NCI-H460 (cell line): Measurements from ENCODE around the gene KIAA0825. TPM values are rescaled to one million over a fixed set of nuclear protein-coding genes. Genes with fewer than 3 reads are reported as not detected.

Experiments
- DNase-seq: peaks from one replicate; pipeline ENCODE4 v3.0.0-alpha.2; 2016; ENCODE audit warnings: low read depth; ENCODE audit errors: extremely low read depth
- total RNA-seq: library from RNA; depleted of rRNA; stranded (reverse); fragments of >200 nt; shearing (Covaris generic); gene quantifications from 2 replicates; pipeline ENCODE4 v1.2.3, GENCODE V29; 2014

The KIAA0825 gene
- total RNA-seq, 1 experiment from 2014 or later = 13.2 TPM

DNA sequence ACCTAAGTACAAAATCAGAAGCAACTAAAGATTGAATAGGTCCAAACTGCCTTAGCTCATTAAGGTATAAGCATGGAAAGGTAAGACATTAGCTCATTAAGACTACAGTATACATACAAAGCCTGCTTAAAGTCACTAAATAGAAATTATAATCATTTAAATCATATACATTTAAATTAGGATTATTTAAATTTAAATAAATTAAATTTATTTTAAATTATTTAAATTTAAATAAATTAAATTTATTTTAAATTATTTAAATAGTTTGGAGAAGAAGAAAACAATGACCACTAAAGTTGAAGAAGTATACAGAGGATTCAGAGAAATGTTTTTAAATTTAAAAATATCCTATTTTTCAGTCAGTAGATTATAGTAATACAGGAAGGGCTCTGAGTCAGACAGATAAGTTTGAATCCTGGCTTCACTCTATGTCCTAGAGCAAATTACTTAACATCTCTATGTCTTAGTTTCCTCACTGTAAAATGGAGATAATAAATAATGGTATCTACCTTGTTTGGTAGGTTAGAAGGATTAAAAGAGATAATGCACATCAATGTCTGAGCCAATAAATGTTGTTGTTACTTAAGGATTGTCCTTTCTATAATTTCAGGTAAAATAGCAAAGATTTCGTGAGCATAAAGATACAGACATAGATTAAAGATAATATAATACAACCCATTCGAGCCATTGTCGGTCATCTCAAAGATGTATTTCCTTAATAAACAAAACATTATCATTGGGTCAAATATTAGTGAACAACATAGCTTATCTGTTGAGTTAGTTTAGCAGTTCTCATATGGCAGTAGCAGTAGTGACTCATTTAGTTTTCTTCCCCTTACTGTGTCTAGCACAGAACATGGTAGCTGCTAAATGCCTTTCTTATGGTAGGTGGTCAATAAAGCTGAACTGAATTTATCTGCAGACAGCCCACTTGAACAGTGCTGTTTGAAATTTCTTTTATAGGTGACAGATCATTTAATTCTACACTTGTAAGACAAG, 100.6 kb downstream of the KIAA0825 start:
- DNase-seq = no peak

- no peak for DNase-seq
Observed at GRCh38 chr5:94516148-94516547, 102.3 kb downstream of the KIAA0825 start.

- DNase-seq = no peak
Observed at GRCh38 chr5:94508461-94509148, 109.8 kb downstream of the KIAA0825 start.

GRCh38 chr5:94505327-94506068, 112.9 kb downstream of the KIAA0825 start:
- no peak for DNase-seq

GRCh38 chr5:94503677-94504076, 114.7 kb downstream of the KIAA0825 start:
- DNase-seq = no peak

- no peak for DNase-seq
Observed at GRCh38 chr5:94501365-94501764, 117.0 kb downstream of the KIAA0825 start.

GRCh38 chr5:94499806-94500205, 118.6 kb downstream of the KIAA0825 start:
- no peak for DNase-seq

GRCh38 chr5:94498199-94498598, 120.2 kb downstream of the KIAA0825 start:
- no peak for DNase-seq

DNA sequence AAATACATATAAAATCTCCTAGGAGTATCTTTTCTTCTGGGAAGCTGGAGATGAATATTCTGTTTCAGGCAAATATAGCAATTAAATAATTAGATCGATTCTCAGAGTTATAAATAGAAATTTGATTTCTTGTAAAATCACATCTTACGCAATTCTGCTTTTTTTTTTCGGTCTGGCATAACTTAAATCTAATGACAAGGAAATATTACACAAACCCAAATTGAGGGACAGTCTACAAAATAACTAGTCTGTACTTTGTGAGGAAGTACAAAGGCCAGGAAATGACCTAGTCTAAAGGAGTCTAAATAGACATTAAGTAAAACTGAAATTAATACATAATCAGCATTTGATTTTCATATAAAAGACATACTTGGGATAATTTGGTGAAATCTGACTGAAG, 133.3 kb downstream of the KIAA0825 start:
- no peak for DNase-seq

- no peak for DNase-seq
Observed at GRCh38 chr5:94481059-94481458, 137.3 kb downstream of the KIAA0825 start.

DNA sequence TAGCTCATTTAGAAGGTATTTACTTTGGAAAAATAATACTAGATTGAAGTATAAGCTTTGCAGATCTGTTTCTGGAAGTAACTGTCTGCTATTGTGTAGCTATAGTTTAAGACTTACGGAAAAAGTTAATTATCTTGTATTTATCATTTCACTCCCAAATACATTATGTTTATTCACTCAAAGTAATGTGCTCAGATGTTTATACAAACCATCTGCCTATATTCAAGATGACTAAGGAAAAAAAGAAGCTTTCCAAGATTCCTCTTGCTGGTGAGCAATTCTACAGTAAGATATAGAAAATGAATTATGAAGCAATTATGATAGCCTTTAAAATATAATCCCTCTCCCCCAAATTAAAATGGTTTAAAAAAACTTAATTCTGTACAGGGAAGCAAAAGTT, 137.9 kb downstream of the KIAA0825 start:
- no peak for DNase-seq

DNA sequence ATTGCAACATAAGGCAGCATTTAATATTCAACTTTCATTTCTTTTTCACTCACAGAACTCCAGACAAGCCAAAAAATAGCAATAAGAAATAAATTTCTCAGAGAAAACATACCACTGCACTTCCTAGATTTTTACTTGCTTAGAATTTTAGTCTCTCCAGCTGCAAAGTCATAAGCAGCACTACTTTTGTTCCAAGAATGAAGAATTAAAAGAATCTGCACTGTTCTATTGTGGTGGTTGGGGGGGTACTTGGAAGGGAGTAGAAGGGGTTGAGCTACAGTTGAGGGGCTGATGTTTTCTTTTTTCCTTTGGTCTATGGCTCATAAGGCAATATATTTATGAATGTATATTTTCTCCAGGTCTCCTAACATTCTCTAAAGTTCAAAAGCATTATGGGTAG, 144.5 kb downstream of the KIAA0825 start:
- no peak for DNase-seq

DNA sequence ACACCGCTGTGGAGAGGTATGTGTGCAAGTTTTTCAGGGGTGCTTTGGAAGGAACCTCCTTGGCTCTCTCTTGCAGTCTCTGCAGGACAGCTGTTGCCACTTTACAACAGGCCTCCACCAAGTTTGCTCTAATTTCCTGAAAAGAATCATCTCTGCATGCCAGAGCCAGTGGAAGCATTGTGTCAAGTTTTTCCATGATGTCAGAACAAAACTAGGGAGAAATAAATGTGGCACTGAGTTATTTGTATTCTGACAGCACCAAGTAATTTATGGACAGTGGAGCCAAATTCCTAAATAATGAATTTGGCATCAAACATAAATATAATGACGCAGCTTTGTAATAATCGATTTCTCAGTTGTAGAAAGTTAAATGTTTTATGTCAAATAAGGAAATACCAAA, 146.9 kb downstream of the KIAA0825 start:
- peak; percentile 76 for DNase-seq

GRCh38 chr5:94470802-94471201, 147.6 kb downstream of the KIAA0825 start:
- DNase-seq = peak; percentile 18

- DNase-seq = peak; percentile 96
Observed at GRCh38 chr5:94469894-94470329, 148.5 kb downstream of the KIAA0825 start.

DNA sequence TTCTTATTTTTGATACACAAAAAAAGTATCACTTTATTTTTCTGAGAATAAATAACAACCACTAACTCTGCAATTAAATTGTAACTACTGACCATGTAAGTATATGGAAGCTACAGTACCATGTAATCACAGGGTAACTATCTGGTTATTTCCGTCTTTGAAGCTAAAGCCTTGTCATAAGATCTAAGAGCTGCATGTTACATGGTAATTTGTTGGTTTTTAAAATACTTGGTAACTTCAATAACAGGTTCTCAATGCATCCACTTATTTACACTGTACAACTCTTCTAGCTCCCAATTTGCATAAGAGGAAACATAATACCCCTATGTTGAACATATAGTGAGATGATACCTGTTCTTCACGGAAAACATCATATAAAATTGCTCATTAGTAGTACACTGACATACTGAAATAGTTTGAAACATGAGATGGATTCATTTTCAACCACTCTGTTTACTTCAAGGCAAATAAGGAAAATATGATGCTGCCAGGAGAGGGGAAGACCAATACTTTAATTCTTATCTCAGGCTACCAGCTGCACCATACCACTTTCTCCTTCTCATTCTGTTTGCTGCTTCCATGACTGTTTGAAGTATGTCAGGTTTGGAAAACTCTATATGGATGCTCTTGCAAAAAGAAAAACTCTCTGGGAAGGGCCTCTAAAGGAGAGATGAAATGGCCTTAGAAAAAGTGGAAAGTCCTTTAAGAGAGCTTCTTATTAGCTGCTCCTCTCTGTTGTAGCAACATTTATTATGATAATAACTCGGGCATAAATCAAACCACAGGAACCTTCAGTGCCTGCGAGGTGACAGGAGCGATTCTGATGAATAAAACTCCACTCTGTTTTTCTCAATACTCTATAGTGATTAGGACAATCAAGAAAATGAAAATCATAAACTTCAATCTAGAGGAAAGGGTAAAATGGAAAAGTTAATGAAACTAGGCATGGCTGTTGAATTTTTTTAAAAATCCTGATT, 150.2 kb downstream of the KIAA0825 start:
- no peak for DNase-seq

DNA sequence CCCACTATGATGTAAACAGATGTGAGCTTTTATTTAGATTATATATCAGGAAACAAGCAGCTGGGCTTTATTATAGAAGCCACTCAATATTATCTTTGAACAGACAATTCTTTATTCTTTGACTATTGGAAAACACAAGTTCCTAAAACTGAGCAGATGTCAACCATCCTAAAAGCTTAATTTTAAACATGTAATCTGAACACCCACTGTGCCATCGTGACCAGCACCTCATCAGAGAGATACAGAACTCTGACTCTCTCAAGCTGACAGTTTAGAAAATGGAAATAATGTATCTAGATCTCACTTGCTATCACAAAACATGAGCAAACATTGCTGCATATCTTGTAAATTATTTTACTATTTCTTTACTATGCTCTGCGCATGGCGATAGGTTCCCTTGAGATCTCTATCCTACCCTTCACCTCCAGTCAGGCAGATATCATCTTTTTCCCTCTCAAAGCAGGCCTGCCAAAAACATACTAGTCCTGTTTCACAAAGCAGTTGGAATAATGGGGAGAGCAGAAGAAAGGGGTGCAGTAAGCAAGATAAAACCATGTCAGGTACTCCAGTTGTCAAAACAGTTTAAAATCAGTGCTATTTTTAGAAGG, 151.0 kb downstream of the KIAA0825 start:
- DNase-seq = no peak

GRCh38 chr5:94463739-94464138, 154.7 kb downstream of the KIAA0825 start:
- DNase-seq = no peak

GRCh38 chr5:94461131-94461530, 157.3 kb downstream of the KIAA0825 start:
- DNase-seq = no peak
